ENCODE data around the gene WDHD1.
A peak's percentile ranks its signal among the peaks of the same experiment; 100 is the strongest.
"Not testable (repeated sequence)": the region's sequence is repeated elsewhere in the genome, so short reads cannot be mapped to it uniquely, and the experiment has no call there.

The WDHD1 gene

GRCh38 chr14:54902521-54903420 is 124.1 kb downstream of the WDHD1 start, which contains the start of gene GCH1:
GCH1 (minus strand) TSS chr14:54902826; CDS start chr14:54902663, 163 bp downstream.
- DNase-seq = peak; percentile 89 to 96 (median 95)

DNA sequence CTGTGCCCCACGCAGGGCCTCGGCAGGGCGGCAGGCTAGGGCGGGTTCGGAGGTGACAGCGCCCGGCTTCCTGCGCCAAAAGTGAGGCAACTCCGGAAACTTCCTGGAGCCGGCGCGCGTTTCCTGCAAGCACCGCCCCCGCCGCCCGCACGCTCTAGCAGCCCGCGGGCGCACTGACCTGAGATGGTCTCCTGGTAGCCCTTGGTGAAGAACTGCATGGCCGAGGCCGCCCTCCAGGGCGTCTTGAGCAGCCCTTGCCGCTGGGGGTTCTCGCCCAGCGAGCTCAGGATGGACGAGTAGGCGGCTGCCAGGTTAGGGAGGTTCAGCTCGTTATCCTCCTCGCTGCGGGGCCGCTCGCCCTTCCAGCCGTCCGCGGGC is 124.8 kb downstream of the WDHD1 start:
- DNase-seq = peak; percentile 56 to 93 (median 89)

- peak in 2 of 3 experiments; percentile 40 to 59 for DNase-seq
Observed at GRCh38 chr14:54901380-54902142, 125.3 kb downstream of the WDHD1 start.

DNA sequence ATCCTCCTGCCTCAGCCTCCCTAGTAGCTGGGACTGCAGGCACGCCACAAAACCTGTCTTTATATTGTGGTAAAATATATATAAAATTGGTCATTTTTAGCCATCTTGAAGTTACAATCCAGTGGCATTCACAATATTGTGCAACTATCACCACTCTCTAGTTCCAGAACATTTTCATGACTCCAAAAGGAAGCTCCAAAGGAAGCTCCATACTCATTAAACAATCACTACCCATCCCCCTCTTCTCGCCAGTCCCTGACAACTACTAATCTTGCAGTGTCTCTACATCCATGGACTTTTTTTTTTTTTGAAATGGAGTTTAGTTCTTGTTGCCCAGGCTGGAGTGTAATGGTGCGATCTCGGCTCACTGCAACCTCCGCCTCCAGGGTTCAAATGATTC is 127.3 kb downstream of the WDHD1 start:
- no peak for DNase-seq

DNA sequence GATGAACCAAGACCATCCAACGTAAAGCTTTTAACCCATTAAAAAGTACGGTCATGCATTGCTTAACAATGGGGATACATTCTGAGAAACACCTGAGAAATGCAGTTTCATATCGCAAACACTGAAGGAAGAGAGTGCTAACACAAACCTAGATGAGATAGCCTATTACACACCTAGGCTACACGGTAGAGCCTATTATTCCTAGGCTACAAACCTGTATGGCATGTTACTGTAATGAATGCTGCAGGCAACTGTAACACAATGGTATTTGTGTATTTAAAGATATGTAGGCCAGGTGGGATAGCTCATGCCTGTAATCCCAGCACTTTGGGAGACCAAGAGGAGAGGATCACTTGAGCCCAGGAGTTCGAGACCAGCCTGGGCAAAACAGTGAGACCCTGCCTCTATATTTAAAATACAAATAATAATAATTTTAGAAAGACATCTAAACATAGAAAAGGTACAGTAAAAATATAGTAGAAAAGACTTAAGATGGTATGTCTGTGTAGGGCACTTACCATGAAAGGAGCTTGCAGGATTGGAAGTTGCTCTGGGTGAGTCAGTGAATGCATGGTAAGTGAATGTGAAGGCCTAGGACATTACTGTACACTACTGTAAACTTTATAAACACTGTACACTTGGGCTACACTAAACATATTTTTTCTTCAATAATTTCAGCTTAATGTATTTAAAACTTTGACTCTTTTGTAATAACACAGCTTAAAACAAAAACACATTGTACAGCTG is 128.9 kb downstream of the WDHD1 start:
- DNase-seq = not testable (repeated sequence)

- no peak for DNase-seq
Observed at GRCh38 chr14:54895683-54896082, 131.2 kb downstream of the WDHD1 start.

GRCh38 chr14:54894995-54895394 is 131.9 kb downstream of the WDHD1 start:
- peak in 1 of 3 experiments; percentile 16 for DNase-seq

GRCh38 chr14:54893151-54893760 is 133.6 kb downstream of the WDHD1 start:
- peak; percentile 5 to 68 (median 67) for DNase-seq

DNA sequence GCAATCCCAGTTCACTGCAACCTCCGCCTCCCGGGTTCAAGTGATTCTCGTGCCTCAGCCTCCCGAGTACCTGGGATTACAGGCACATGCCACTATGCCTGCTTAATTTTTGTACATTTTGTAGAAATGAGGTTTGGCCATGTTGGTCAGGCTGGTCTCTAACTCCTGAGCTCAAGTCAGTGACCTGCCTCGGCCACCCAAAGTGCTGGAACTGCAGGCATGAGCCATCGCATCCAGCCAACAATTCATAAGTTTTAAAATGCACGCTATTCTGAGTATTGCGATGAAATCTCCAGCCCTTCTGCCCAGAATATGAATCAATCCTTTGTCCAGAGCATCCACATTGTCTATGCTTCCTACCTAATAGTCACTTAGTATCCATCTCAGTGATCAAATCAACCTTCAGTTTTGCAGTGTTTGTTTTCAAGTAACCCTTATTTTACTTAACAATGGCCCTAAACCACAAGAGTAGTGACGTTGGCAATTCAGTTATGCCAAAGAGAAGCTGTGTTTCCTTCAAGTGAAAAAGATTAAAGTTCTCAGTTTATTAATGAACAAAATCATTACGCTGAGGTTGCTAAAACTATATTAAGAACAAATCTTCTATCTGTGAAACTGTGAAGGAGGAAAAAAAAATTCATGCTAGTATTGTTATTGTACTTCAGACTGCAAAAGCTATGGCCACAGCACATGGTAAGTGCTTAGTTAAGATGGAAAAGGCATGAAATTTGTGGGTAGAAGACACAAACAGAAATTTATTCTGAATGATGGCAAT is 135.2 kb downstream of the WDHD1 start:
- DNase-seq = no peak

GRCh38 chr14:54890788-54891187 is 136.1 kb downstream of the WDHD1 start:
- no peak for DNase-seq

DNA sequence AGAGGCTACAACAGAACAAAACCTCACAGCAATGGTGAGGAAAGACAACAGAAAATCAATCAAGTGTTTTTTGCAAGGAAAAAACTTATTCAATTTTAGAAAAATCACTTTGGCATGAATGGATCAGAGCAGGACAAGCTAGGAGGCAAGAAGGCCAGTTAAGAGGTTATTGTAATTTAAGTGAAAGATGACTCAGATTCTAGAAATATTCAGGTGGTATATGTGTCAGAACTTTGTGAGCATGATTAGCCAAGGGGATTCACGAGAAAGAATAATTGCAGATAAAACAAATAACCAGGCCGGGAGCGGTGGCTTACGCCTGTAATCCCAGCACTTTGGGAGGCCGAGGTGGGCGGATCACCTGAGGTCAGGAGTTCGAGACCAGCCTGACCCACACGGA is 137.0 kb downstream of the WDHD1 start:
- DNase-seq = no peak
